ENCODE data around the gene CTDP1. TPM values are rescaled to one million over a fixed set of nuclear protein-coding genes. Genes with fewer than 3 reads are reported as not detected.

The CTDP1 gene
- total RNA-seq, 2 experiments from 2014 or later: 11.9 to 15.4 TPM

GRCh38 chr18:79697178-79697577 is 17.6 kb downstream of the CTDP1 start:
- no peak overlapping the region for H3K4me3 ChIP-seq (ENCODE audit: low read depth, low read length, poor library complexity, severe bottlenecking)
- POLR2A ChIA-PET: no interaction called here
- no peaks in the 10 kb centered on the region for H3K9me2 ChIP-seq (ENCODE audit: insufficient read depth, low read length)
- H3K4me1 ChIP-seq (ENCODE audit: insufficient read depth, low read length, poor library complexity, severe bottlenecking): no peaks in the 10 kb centered on the region
- CTCF ChIA-PET (ENCODE audit: unreplicated experiment): no interaction called here
- H2AFZ ChIP-seq (ENCODE audit: low read length): no peak overlapping the region
- H4K20me1 ChIP-seq (ENCODE audit: insufficient read depth, low read length): no peaks in the 10 kb centered on the region
- no peak for DNase-seq (ENCODE audit: low spot score)
- BruUV-seq (replicated peaks): no TSS peak
- no peaks in the 10 kb centered on the region for H3K9me3 ChIP-seq (ENCODE audit: low read length)
- H3K79me2 ChIP-seq (ENCODE audit: insufficient read depth, low read depth, low read length): no peaks in the 10 kb centered on the region
- no peak for TF ChIP-seq CTCF (conservative IDR thresholded peaks at IDR 0.05; ENCODE audit: low read length)
- no peak for TF ChIP-seq EZH2phosphoT487 (IDR thresholded peaks at IDR 0.05; ENCODE audit: borderline replicate concordance, low read depth, low read length)
- H3K36me3 ChIP-seq (ENCODE audit: insufficient read depth, low read length): peaks cover 14% of the 10 kb centered on the region
- no peak overlapping the region for H3K4me2 ChIP-seq (ENCODE audit: low read length)
- H3K27ac ChIP-seq (ENCODE audit: low read depth, low read length, poor library complexity, severe bottlenecking): no peak overlapping the region
- intact Hi-C loops (cut with micrococcal nuclease; ENCODE audit: unreplicated experiment): no loop called here

GRCh38 chr18:79697976-79698375 is 18.4 kb downstream of the CTDP1 start:
- no peaks in the 10 kb centered on the region for H4K20me1 ChIP-seq (ENCODE audit: insufficient read depth, low read length)
- no peak overlapping the region for H3K27ac ChIP-seq (ENCODE audit: low read depth, low read length, poor library complexity, severe bottlenecking)
- H3K4me3 ChIP-seq (ENCODE audit: low read depth, low read length, poor library complexity, severe bottlenecking): no peak overlapping the region
- H2AFZ ChIP-seq (ENCODE audit: low read length): no peak overlapping the region
- no peaks in the 10 kb centered on the region for H3K9me3 ChIP-seq (ENCODE audit: low read length)
- H3K4me2 ChIP-seq (ENCODE audit: low read length): no peak overlapping the region
- ChIA-PET POLR2A (no interaction called here), CTCF (ENCODE audit: unreplicated experiment) (no interaction called here)
- no peaks in the 10 kb centered on the region for H3K4me1 ChIP-seq (ENCODE audit: insufficient read depth, low read length, poor library complexity, severe bottlenecking)
- no TSS peak for BruUV-seq (replicated peaks)
- intact Hi-C loops (cut with micrococcal nuclease; ENCODE audit: unreplicated experiment): no loop called here
- H3K9me2 ChIP-seq (ENCODE audit: insufficient read depth, low read length): no peaks in the 10 kb centered on the region
- no peak for DNase-seq (ENCODE audit: low spot score)
- no peaks in the 10 kb centered on the region for H3K79me2 ChIP-seq (ENCODE audit: insufficient read depth, low read depth, low read length)
- TF ChIP-seq CTCF (conservative IDR thresholded peaks at IDR 0.05; ENCODE audit: low read length) (no peak), EZH2phosphoT487 (IDR thresholded peaks at IDR 0.05; ENCODE audit: borderline replicate concordance, low read depth, low read length) (no peak)
- peaks cover 14% of the 10 kb centered on the region for H3K36me3 ChIP-seq (ENCODE audit: insufficient read depth, low read length)

GRCh38 chr18:79698668-79699335 is 19.2 kb downstream of the CTDP1 start:
- H3K79me2 ChIP-seq (ENCODE audit: insufficient read depth, low read depth, low read length): no peaks in the 10 kb centered on the region
- no TSS peak for BruUV-seq (replicated peaks)
- ChIA-PET POLR2A (no interaction called here), CTCF (ENCODE audit: unreplicated experiment) (no interaction called here)
- H3K4me2 ChIP-seq (ENCODE audit: low read length): no peak overlapping the region
- H4K20me1 ChIP-seq (ENCODE audit: insufficient read depth, low read length): no peaks in the 10 kb centered on the region
- no peaks in the 10 kb centered on the region for H3K9me2 ChIP-seq (ENCODE audit: insufficient read depth, low read length)
- intact Hi-C loops (cut with micrococcal nuclease; ENCODE audit: unreplicated experiment): no loop called here
- no peak overlapping the region for H2AFZ ChIP-seq (ENCODE audit: low read length)
- DNase-seq (ENCODE audit: low spot score): no peak
- no peak overlapping the region for H3K27ac ChIP-seq (ENCODE audit: low read depth, low read length, poor library complexity, severe bottlenecking)
- peaks cover 14% of the 10 kb centered on the region for H3K36me3 ChIP-seq (ENCODE audit: insufficient read depth, low read length)
- no peaks in the 10 kb centered on the region for H3K9me3 ChIP-seq (ENCODE audit: low read length)
- no peak overlapping the region for H3K4me3 ChIP-seq (ENCODE audit: low read depth, low read length, poor library complexity, severe bottlenecking)
- TF ChIP-seq EZH2phosphoT487 (IDR thresholded peaks at IDR 0.05; ENCODE audit: borderline replicate concordance, low read depth, low read length) (no peak), CTCF (conservative IDR thresholded peaks at IDR 0.05; ENCODE audit: low read length) (no peak)
- no peaks in the 10 kb centered on the region for H3K4me1 ChIP-seq (ENCODE audit: insufficient read depth, low read length, poor library complexity, severe bottlenecking)
